Activated CD4-positive, alpha-beta T cell treated with anti-CD3 and anti-CD28 coated beads for 4 hours (primary cell): ENCODE data around the gene NFIB.

Experiments
- DNase-seq, 2 donors: peaks; one replicate each; pipeline ENCODE4 v3.0.0-alpha.2; 2020

The NFIB gene

GRCh38 chr9:14272927-14273528, 40.9 kb downstream of the NFIB start:
- DNase-seq: no peak

GRCh38 chr9:14271093-14271673, 42.8 kb downstream of the NFIB start:
- DNase-seq: no peak

GRCh38 chr9:14270358-14271092, 43.4 kb downstream of the NFIB start:
- DNase-seq: no peak

GRCh38 chr9:14269916-14270315, 44.0 kb downstream of the NFIB start:
- no peak for DNase-seq

GRCh38 chr9:14263707-14264483, 50.0 kb downstream of the NFIB start:
- no peak for DNase-seq

GRCh38 chr9:14262827-14263226, 51.1 kb downstream of the NFIB start:
- DNase-seq: no peak

GRCh38 chr9:14261616-14262015, 52.3 kb downstream of the NFIB start:
- DNase-seq: no peak

- DNase-seq: no peak
Measured at GRCh38 chr9:14260101-14260500, 53.8 kb downstream of the NFIB start.

- no peak for DNase-seq
Measured at GRCh38 chr9:14258660-14259239, 55.2 kb downstream of the NFIB start.

GRCh38 chr9:14258156-14258555, 55.8 kb downstream of the NFIB start:
- DNase-seq: no peak

GRCh38 chr9:14256588-14256987, 57.4 kb downstream of the NFIB start:
- DNase-seq: no peak

GRCh38 chr9:14251154-14252071, 62.5 kb downstream of the NFIB start:
- no peak for DNase-seq

- DNase-seq: no peak
Measured at GRCh38 chr9:14250794-14251153, 63.2 kb downstream of the NFIB start.

- DNase-seq: no peak
Measured at GRCh38 chr9:14249527-14249926, 64.4 kb downstream of the NFIB start.

- no peak for DNase-seq
Measured at GRCh38 chr9:14248149-14248548, 65.8 kb downstream of the NFIB start.

GRCh38 chr9:14247577-14247976, 66.4 kb downstream of the NFIB start:
- no peak for DNase-seq

- no peak for DNase-seq
Measured at GRCh38 chr9:14246951-14247350, 67.0 kb downstream of the NFIB start.

GRCh38 chr9:14245901-14246525, 67.9 kb downstream of the NFIB start:
- DNase-seq: no peak

GRCh38 chr9:14243514-14244042, 70.4 kb downstream of the NFIB start:
- no peak for DNase-seq

GRCh38 chr9:14242150-14242805, 71.7 kb downstream of the NFIB start:
- no peak for DNase-seq

GRCh38 chr9:14240537-14240936, 73.4 kb downstream of the NFIB start:
- DNase-seq: no peak
